ENCODE measurements around the gene ABLIM3.

Gene ABLIM3

GRCh38 chr5:149133795-149134777 lies 7.2 kb upstream of the ABLIM3 start:
- no peak for DNase-seq

GRCh38 chr5:149134778-149135500 lies 6.4 kb upstream of the ABLIM3 start:
- DNase-seq, result no peak

GRCh38 chr5:149135536-149136201 lies 5.6 kb upstream of the ABLIM3 start:
- DNase-seq, result no peak

- no peak for DNase-seq
These were observed 2.9 kb upstream of the ABLIM3 start for GRCh38 chr5:149138182-149138923.

GRCh38 chr5:149140197-149141002 lies 893 bp upstream of the ABLIM3 start:
- DNase-seq, result no peak

GRCh38 chr5:149141957-149142851 lies 911 bp downstream of the ABLIM3 start:
- DNase-seq, result no peak

GRCh38 chr5:149143470-149143869 lies 2.2 kb downstream of the ABLIM3 start:
- DNase-seq, result no peak

- DNase-seq, result no peak
These were observed 3.3 kb downstream of the ABLIM3 start for GRCh38 chr5:149144637-149145036.

GRCh38 chr5:149145138-149145537 lies 3.8 kb downstream of the ABLIM3 start:
- DNase-seq, result no peak

- no peak for DNase-seq
These were observed 6.4 kb downstream of the ABLIM3 start for GRCh38 chr5:149147676-149148075.

- DNase-seq, result no peak
These were observed 8.6 kb downstream of the ABLIM3 start for GRCh38 chr5:149149942-149150341.

GRCh38 chr5:149150457-149150856 lies 9.2 kb downstream of the ABLIM3 start:
- DNase-seq, result no peak

GRCh38 chr5:149151717-149152116 lies 10.4 kb downstream of the ABLIM3 start:
- DNase-seq, result no peak

- no peak for DNase-seq
These were observed 11.0 kb downstream of the ABLIM3 start for GRCh38 chr5:149152317-149152746.

- DNase-seq, result no peak
These were observed 12.0 kb downstream of the ABLIM3 start for GRCh38 chr5:149153193-149153750.

GRCh38 chr5:149153751-149154610 lies 12.7 kb downstream of the ABLIM3 start:
- no peak for DNase-seq

GRCh38 chr5:149154650-149155049 lies 13.4 kb downstream of the ABLIM3 start:
- DNase-seq, result no peak

- no peak for DNase-seq
These were observed 15.3 kb downstream of the ABLIM3 start for GRCh38 chr5:149156435-149157083.

GRCh38 chr5:149157330-149157729 lies 16.0 kb downstream of the ABLIM3 start:
- no peak for DNase-seq

Measured in stimulated activated naive CD4-positive, alpha-beta T cell (primary cell).